Lower lobe of right lung (tissue), 2 donors: ENCODE data around the gene STK11. TPM values are rescaled to one million over a fixed set of nuclear protein-coding genes. Genes with fewer than 3 reads are reported as not detected.

Experiments used
- ATAC-seq, 2 donors: fragments of 200-7000 bp; cut with Tn5 transposase; one replicate each; pipeline ENCODE4 v1.9.1; 2020 to 2022; ENCODE audit warnings: mild to moderate bottlenecking in 2 of 2, moderate library complexity in 2 of 2
- DNase-seq: peaks from one replicate; pipeline ENCODE4 v3.0.0-alpha.2; 2020
- H3K27ac ChIP-seq: fragments of 200-600 bp; one replicate; pipeline ENCODE4 v1.8.0; 2022
- H3K27me3 ChIP-seq: fragments of 200-600 bp; one replicate; pipeline ENCODE4 v1.8.0; 2022; ENCODE audit warnings: low read depth
- H3K36me3 ChIP-seq: fragments of 200-600 bp; one replicate; pipeline ENCODE4 v1.8.0; 2022; ENCODE audit warnings: mild to moderate bottlenecking
- H3K4me1 ChIP-seq: fragments of 200-600 bp; one replicate; pipeline ENCODE4 v1.8.0; 2022
- H3K4me3 ChIP-seq: fragments of 200-600 bp; one replicate; pipeline ENCODE4 v1.8.0; 2022; ENCODE audit warnings: mild to moderate bottlenecking
- H3K9me3 ChIP-seq: fragments of 200-600 bp; one replicate; pipeline ENCODE4 v1.8.0; 2022
- CTCF ChIP-seq: fragments of 200-600 bp; IDR thresholded peaks from one replicate; pipeline ENCODE4 v1.8.0; 2022; ENCODE audit warnings: antibody characterized with exemption, mild to moderate bottlenecking
- intact Hi-C: fragments of 100-400 bp; cut with DNase I; formaldehyde crosslinking; loops from one replicate; pipeline ENCODE4 v1.11.0; 2022
- total RNA-seq: library from RNA; stranded (reverse); fragmentation: NEBNext Ultra II Directional; extraction: Animal tissue kit (Norgen Biotek cat#: 25700); gene quantifications from one replicate; pipeline ENCODE4 v1.2.1, GENCODE V29; 2021
- donor health status: DM: no; HTN: yes; CAD: no; lungs with severe emphysema.

The STK11 gene
- total RNA-seq, 1 donor from 2014 or later = 50.5 TPM

DNA sequence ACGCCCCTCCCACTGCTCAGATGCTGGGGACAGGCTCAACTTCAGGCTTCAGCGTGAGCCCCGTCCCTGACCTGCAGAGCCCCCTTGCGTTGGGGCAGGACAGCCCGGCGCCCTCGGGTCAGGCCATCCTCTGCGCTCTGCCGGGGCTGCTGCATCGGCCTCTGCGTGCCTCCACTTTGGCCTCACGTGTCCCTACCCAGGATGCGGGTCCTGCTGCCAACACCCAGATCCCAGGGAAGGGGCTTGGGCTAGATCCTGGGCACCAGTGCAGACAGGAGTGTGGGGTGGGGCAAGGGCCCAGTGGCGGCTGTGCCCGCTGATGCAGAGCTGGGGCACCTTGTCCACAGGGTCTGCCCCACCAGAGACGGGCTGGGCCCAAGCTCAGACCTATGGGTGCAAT, 19.3 kb downstream of the STK11 start:
- DNase-seq (no peak), ATAC-seq (no peak)
- H3K27ac ChIP-seq = no peak overlapping the region
- intact Hi-C loops = no loop called here
- no peak for TF ChIP-seq CTCF
- no peaks in the 10 kb centered on the region for H3K9me3 ChIP-seq
- H3K4me1 ChIP-seq = peaks cover 6% of the 10 kb centered on the region
- no peak overlapping the region for H3K4me3 ChIP-seq
- H3K27me3 ChIP-seq = no peaks in the 10 kb centered on the region
- H3K36me3 ChIP-seq = peaks cover 84% of the 10 kb centered on the region

DNA sequence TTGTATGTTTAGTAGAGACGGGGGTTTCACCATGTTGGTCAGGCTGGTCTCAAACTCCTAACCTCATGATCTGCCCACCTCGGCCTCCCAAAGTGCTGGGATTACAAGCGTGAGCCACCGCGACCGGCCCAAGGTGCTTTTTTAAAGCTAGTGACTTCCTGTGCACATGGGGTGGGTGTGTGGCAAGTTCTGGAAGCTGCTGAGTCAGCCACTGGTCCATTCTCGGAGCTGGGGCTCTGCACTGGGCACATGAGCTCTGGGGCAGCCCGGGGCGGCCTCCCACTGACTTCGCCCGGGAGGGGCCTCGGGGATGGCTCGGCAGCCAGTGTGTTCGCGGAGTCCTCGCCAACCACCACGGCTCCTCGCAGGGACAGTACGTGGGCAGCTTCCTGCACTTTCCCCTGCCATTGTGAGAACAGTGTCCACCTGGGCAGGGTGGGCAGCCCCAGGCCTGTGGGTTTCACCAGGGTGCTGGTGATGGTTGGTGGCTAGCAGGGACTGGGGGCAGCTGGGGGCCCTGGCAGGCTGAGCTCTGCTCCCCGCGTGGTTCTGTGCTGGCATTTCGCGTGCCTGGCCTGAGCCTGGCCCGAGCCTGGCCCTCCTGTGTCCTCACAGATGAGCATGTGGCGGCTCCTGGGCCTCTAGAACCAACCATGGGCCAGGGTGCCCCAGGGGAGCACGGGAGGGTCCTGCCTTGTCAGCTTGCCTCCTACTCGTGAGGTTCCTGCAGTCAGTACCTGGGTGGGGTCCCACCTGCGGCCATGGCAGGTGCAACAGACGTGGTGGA, 20.1 kb downstream of the STK11 start:
- DNase-seq = no peak
- no peak overlapping the region for H3K27ac ChIP-seq

DNA sequence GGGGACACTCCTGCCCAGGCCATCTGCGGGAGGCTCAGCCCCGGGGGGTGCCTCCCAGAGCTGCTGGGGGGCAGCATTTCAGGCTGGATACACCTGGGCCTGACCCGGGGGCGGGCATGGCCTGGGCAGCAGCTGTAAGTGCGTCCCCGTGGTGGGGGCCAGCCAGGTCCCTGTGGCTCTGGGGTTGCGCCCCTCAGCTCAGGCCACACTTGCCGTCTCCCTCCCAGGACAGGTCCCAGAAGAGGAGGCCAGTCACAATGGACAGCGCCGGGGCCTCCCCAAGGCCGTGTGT, 20.6 kb downstream of the STK11 start:
- H3K27me3 ChIP-seq = no peaks in the 10 kb centered on the region
- peaks cover 6% of the 10 kb centered on the region for H3K4me1 ChIP-seq
- intact Hi-C loops = no loop called here
- no peaks in the 10 kb centered on the region for H3K9me3 ChIP-seq
- no peak for TF ChIP-seq CTCF
- ATAC-seq = no peak
- DNase-seq = no peak
- peaks cover 71% of the 10 kb centered on the region for H3K36me3 ChIP-seq
- H3K27ac ChIP-seq = no peak overlapping the region
- no peak overlapping the region for H3K4me3 ChIP-seq

More for the DNA sequence above, 20.1 kb downstream of the STK11 start:
- intact Hi-C loops = no loop called here
- H3K4me3 ChIP-seq = no peak overlapping the region
- no peaks in the 10 kb centered on the region for H3K9me3 ChIP-seq
- peaks cover 6% of the 10 kb centered on the region for H3K4me1 ChIP-seq
- TF ChIP-seq CTCF = no peak
- no peak for ATAC-seq
- peaks cover 76% of the 10 kb centered on the region for H3K36me3 ChIP-seq
- no peaks in the 10 kb centered on the region for H3K27me3 ChIP-seq

GRCh38 chr19:1226522-1227303, 21.1 kb downstream of the STK11 start:
- no peak for TF ChIP-seq CTCF
- Histone ChIP-seq H3K4me3 (no peak overlapping the region), H3K4me1 (peaks cover 6% of the 10 kb centered on the region), H3K9me3 (no peaks in the 10 kb centered on the region), H3K36me3 (peaks cover 65% of the 10 kb centered on the region), H3K27me3 (no peaks in the 10 kb centered on the region), H3K27ac (no peak overlapping the region)
- intact Hi-C loops = no loop called here
- ATAC-seq (no peak), DNase-seq (no peak)

DNA sequence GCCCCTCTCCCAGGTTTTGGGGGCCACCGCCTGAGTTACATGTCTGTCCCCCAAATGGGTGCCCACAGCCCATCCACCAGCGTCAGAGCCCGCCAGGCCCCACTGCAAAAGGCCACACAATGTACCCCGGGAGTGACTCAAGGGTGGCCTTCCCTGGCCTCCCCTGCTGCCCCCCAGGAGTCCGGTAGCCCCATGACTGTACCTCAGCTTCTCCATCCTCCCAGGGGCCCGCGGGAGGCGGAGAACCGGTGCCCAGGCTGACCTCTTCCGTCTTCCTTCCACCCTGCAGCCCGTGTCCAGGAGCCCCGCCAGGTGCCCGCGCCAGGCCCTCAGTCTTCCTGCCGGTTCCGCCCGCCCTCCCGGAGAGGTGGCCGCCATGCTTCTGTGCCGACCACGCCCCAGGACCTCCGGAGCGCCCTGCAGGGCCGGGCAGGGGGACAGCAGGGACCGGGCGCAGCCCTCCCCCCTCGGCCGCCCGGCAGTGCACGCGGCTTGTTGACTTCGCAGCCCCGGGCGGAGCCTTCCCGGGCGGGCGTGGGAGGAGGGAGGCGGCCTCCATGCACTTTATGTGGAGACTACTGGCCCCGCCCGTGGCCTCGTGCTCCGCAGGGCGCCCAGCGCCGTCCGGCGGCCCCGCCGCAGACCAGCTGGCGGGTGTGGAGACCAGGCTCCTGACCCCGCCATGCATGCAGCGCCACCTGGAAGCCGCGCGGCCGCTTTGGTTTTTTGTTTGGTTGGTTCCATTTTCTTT, 21.9 kb downstream of the STK11 start:
- no peaks in the 10 kb centered on the region for H3K27me3 ChIP-seq
- no peak overlapping the region for H3K4me3 ChIP-seq
- ATAC-seq (no peak), DNase-seq (no peak)
- H3K27ac ChIP-seq = no peak overlapping the region
- TF ChIP-seq CTCF = no peak
- intact Hi-C loops = no loop called here
- peaks cover 10% of the 10 kb centered on the region for H3K4me1 ChIP-seq
- no peaks in the 10 kb centered on the region for H3K9me3 ChIP-seq
- peaks cover 58% of the 10 kb centered on the region for H3K36me3 ChIP-seq
